ENCODE data around the gene MARCHF3.

Gene MARCHF3

GRCh38 chr5:127012916-127013315 is 17.4 kb downstream of the MARCHF3 start:
- peak; percentile 59 for DNase-seq (ENCODE audit: extremely low read depth, low read depth)
- H3K4me3 ChIP-seq (replicated peaks; ENCODE audit: low read depth, low read length) = no peak overlapping the region

GRCh38 chr5:127011961-127012644 is 18.3 kb downstream of the MARCHF3 start:
- H3K4me3 ChIP-seq (replicated peaks; ENCODE audit: low read depth, low read length) = no peak overlapping the region
- no peak for TF ChIP-seq CTCF (IDR thresholded peaks at IDR 0.05; ENCODE audit: low read depth, low read length, missing control alignments)
- DNase-seq (ENCODE audit: extremely low read depth, low read depth) = no peak

More at GRCh38 chr5:127012916-127013315, 17.4 kb downstream of the MARCHF3 start:
- no peak for TF ChIP-seq CTCF (IDR thresholded peaks at IDR 0.05; ENCODE audit: low read depth, low read length, missing control alignments)

- no peak for DNase-seq (ENCODE audit: extremely low read depth, low read depth)
- TF ChIP-seq CTCF (IDR thresholded peaks at IDR 0.05; ENCODE audit: low read depth, low read length, missing control alignments) = no peak
- no peak overlapping the region for H3K4me3 ChIP-seq (replicated peaks; ENCODE audit: low read depth, low read length)
These were observed 19.2 kb downstream of the MARCHF3 start for GRCh38 chr5:127011153-127011552.

- DNase-seq (ENCODE audit: extremely low read depth, low read depth) = no peak
- H3K4me3 ChIP-seq (replicated peaks; ENCODE audit: low read depth, low read length) = no peak overlapping the region
- no peak for TF ChIP-seq CTCF (IDR thresholded peaks at IDR 0.05; ENCODE audit: low read depth, low read length, missing control alignments)
These were observed 20.0 kb downstream of the MARCHF3 start for GRCh38 chr5:127010362-127010761.

GRCh38 chr5:127009784-127010183 is 20.6 kb downstream of the MARCHF3 start:
- TF ChIP-seq CTCF (IDR thresholded peaks at IDR 0.05; ENCODE audit: low read depth, low read length, missing control alignments) = no peak
- no peak overlapping the region for H3K4me3 ChIP-seq (replicated peaks; ENCODE audit: low read depth, low read length)
- no peak for DNase-seq (ENCODE audit: extremely low read depth, low read depth)

GRCh38 chr5:127008300-127008975 is 21.9 kb downstream of the MARCHF3 start:
- no peak for DNase-seq (ENCODE audit: extremely low read depth, low read depth)
- no peak for TF ChIP-seq CTCF (IDR thresholded peaks at IDR 0.05; ENCODE audit: low read depth, low read length, missing control alignments)
- H3K4me3 ChIP-seq (replicated peaks; ENCODE audit: low read depth, low read length) = no peak overlapping the region

Measured in HFF-Myc (cell line).